Measurements from ENCODE around the gene PMPCB. TPM values are rescaled to one million over a fixed set of nuclear protein-coding genes. Genes with fewer than 3 reads are reported as not detected.

The PMPCB gene
- total and polyA plus RNA-seq, 8 donors, result 20.6 to 84.4 (median 52.1) TPM

- TF ChIP-seq POLR2AphosphoS5 (IDR thresholded peaks at IDR 0.05) (no peak), EP300 (IDR thresholded peaks at IDR 0.05) (no peak), POLR2A (IDR thresholded peaks at IDR 0.05) (no peak)
- TF ChIP-seq, protein P1, sequence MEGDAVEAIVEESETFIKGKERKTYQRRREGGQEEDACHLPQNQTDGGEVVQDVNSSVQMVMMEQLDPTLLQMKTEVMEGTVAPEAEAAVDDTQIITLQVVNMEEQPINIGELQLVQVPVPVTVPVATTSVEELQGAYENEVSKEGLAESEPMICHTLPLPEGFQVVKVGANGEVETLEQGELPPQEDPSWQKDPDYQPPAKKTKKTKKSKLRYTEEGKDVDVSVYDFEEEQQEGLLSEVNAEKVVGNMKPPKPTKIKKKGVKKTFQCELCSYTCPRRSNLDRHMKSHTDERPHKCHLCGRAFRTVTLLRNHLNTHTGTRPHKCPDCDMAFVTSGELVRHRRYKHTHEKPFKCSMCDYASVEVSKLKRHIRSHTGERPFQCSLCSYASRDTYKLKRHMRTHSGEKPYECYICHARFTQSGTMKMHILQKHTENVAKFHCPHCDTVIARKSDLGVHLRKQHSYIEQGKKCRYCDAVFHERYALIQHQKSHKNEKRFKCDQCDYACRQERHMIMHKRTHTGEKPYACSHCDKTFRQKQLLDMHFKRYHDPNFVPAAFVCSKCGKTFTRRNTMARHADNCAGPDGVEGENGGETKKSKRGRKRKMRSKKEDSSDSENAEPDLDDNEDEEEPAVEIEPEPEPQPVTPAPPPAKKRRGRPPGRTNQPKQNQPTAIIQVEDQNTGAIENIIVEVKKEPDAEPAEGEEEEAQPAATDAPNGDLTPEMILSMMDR (IDR thresholded peaks at IDR 0.05), result no peak
- H3K4me3 ChIP-seq, result peak overlapping the region; percentile 72 to 93 (median 90)
- H3K4me1 ChIP-seq, result peaks cover 25 to 71% (median 56%) of the 10 kb centered on the region in 4 donors
- no peak for DNase-seq
- H3K27ac ChIP-seq, result peak overlapping the region in 1 of 5 donors; percentile 90
- no peaks in the 10 kb centered on the region for H3K27me3 ChIP-seq
- WGBS, 5 donors, result 25 to 36% (median 27%) methylated on average over 2 of the region's 2 CpGs
- H3K36me3 ChIP-seq, result peaks cover 6 to 21% (median 15%) of the 10 kb centered on the region in 4 donors
- intact Hi-C loops (cut with DNase I; ENCODE audit: low total_unique reads), result no loop called here
- no peaks in the 10 kb centered on the region for H3K9me3 ChIP-seq
Observed at GRCh38 chr7:103348959-103349358, 51.7 kb downstream of the PMPCB start.

GRCh38 chr7:103349805-103350204 is 52.6 kb downstream of the PMPCB start:
- intact Hi-C loops (cut with DNase I; ENCODE audit: low total_unique reads), result no loop called here
- no peaks in the 10 kb centered on the region for H3K9me3 ChIP-seq
- no peaks in the 10 kb centered on the region for H3K27me3 ChIP-seq
- peaks cover 6 to 29% (median 23%) of the 10 kb centered on the region in 4 donors for H3K36me3 ChIP-seq
- WGBS, 5 donors, result 42 to 54% (median 48%) methylated on average over 1 of the region's 1 CpG
- no peak for DNase-seq
- H3K4me1 ChIP-seq, result peaks cover 25 to 71% (median 56%) of the 10 kb centered on the region in 4 donors
- H3K4me3 ChIP-seq, result peak overlapping the region in 2 of 4 donors; percentile 15 to 89
- no peak overlapping the region for H3K27ac ChIP-seq
- no peak for TF ChIP-seq EP300 (IDR thresholded peaks at IDR 0.05)
- TF ChIP-seq, protein P1 (IDR thresholded peaks at IDR 0.05), result no peak
- TF ChIP-seq POLR2A (IDR thresholded peaks at IDR 0.05), result no peak
- TF ChIP-seq POLR2AphosphoS5 (IDR thresholded peaks at IDR 0.05), result no peak

Small RNAs within 50 kb of the gene (small RNA-seq; reads per million reads assigned to genes)
- 0 reads per million in 4 donors for gene RPS29P16

Other genes with a start within 250 kb of the PMPCB start
- 10 to 100 TPM in 3 of 5 donors, 1 to 10 TPM in 1, not detected in 1; 5.8 to 25.3 (median 10.8) TPM for gene FBXL13, start 222.6 kb upstream of the PMPCB start, total RNA-seq
- gene FBXL13, start 222.6 kb upstream of the PMPCB start, polyA plus RNA-seq, result 1 to 10 TPM in 2 of 3 donors, under 1 TPM in 1; 0.80 to 6.0 (median 2.4) TPM
- 100 to 1,000 TPM in 1 of 5 donors, 10 to 100 TPM in 3, 1 to 10 TPM in 1; 1.8 to 118 (median 38.8) TPM for gene ARMC10, start 222.3 kb upstream of the PMPCB start, total RNA-seq
- gene ARMC10, start 222.3 kb upstream of the PMPCB start, polyA plus RNA-seq, result 10 to 100 TPM; 16.9 to 25.1 (median 18.5) TPM
- gene NAPEPLD, start 148.3 kb upstream of the PMPCB start, total RNA-seq, result 10 to 100 TPM; 17.0 to 84.9 (median 40.2) TPM
- gene NAPEPLD, start 148.3 kb upstream of the PMPCB start, polyA plus RNA-seq, result 1 to 10 TPM; 3.3 to 9.9 (median 5.5) TPM
- gene DNAJC2, start 47.3 kb downstream of the PMPCB start, total RNA-seq, result 10 to 100 TPM in 3 of 5 donors, 1 to 10 TPM in 2; 4.1 to 27.5 (median 19.3) TPM
- 10 to 100 TPM; 17.1 to 35.6 (median 22.7) TPM for gene DNAJC2, start 47.3 kb downstream of the PMPCB start, polyA plus RNA-seq
- gene PSMC2, start 50.2 kb downstream of the PMPCB start, total RNA-seq, result 100 to 1,000 TPM in 1 of 5 donors, 10 to 100 TPM in 4; 23.2 to 170 (median 37.4) TPM
- 100 to 1,000 TPM in 1 of 3 donors, 10 to 100 TPM in 2; 76.4 to 108 (median 96.7) TPM for gene PSMC2, start 50.2 kb downstream of the PMPCB start, polyA plus RNA-seq
- gene SLC26A5, start 148.8 kb downstream of the PMPCB start, total RNA-seq, result 1 to 10 TPM in 1 of 5 donors, under 1 TPM in 2, not detected in 2; 0.58 to 4.6 (median 0.58) TPM
- under 1 TPM; 0.08 to 0.46 (median 0.25) TPM for gene SLC26A5, start 148.8 kb downstream of the PMPCB start, polyA plus RNA-seq